Measurements from ENCODE around the gene ENTREP3.
"Not testable (repeated sequence)": the region's sequence is repeated elsewhere in the genome, so short reads cannot be mapped to it uniquely, and the experiment has no call there.

The ENTREP3 gene

GRCh38 chr1:155250246-155250632 lies 5.0 kb downstream of the ENTREP3 start:
- DNase-seq, result no peak

DNA sequence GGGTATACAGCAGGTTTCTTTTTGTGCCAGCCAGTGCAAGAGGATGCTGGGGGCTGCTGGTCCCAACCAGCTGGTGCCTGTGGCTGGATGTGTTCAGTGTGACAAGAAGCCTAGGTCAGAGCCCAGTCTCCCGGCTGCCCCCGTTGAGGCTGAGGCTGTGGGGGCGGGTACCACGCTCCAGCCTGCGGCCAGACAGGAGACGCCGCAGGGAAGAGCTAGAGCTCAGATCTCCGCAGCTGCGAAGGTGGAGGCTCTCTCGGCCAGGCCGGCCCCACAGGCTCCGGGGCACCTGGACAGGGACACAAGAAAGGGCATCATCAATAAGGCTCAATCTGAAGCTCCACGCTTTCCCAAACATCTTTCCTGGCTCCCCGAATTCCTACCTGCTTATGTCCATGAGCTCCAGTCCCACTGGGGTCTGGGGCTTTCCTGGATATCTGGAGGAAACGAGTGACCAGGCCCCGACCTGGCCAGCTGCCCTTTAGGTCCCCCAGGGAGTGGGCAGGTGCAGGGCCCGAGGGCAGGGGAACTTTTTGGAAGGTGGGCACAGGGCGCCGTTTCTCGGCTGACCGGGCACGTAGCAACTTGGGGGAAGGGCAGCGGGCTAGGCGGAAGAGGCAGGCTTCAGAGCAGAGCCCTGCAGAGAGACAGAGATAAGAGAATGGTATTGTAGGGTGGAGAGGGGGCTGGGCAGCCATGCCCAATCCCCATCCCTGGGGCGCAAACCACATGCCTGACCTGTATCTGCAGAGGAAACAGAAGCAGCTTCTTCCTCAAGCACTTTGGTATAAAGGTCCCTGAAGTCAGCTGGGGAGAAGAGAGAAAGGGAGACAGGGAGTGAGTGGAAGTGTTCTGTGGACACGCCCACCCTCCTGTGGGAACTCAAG lies 7.4 kb downstream of the ENTREP3 start:
- DNase-seq, result no peak

GRCh38 chr1:155246796-155247195 lies 8.5 kb downstream of the ENTREP3 start:
- DNase-seq, result not testable (repeated sequence)

- DNase-seq, result no peak
Measured at GRCh38 chr1:155245163-155245524, 10.1 kb downstream of the ENTREP3 start.

DNA sequence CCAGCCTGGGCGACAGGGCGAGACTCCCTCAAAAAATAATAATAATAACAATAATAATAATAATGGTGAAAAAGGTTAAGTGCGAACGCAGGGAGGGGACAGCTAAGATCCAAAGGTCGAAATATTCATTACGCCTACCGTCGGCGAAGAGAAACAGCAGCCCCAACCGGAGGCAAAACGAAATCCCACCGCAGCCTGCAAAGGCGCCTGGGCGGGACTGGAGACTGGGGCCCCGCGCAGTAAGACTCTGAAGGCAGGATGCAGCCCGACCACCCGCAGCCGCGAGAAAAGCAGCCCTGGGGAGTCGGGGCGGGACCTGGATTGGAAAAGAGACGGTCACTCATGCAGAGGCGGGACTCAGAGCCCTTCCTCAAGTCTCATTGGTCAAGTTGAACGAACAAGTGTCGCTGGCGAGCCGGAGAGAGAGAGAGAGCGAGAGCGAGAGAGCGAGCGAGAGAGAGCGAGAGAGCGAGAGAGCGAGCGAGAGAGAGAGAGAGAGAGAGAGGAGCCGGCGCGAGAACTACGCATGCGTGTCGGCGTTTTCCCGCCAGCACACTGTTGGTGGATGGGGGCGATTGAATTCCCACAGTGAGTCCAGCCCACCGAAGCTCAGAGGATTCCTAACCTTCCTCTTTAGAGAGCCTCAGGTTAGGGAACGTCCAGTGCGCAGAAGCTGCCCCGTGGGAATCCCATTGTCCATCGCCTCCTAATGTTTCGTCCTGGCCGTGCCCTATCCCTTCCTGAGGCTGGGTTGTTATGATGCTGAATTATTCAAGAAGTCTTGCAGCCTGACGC lies 10.7 kb downstream of the ENTREP3 start:
- DNase-seq, result peak; percentile 100

GRCh38 chr1:155242805-155243358 lies 12.4 kb downstream of the ENTREP3 start:
- DNase-seq, result no peak

GRCh38 chr1:155241841-155242264 lies 13.4 kb downstream of the ENTREP3 start:
- DNase-seq, result no peak

DNA sequence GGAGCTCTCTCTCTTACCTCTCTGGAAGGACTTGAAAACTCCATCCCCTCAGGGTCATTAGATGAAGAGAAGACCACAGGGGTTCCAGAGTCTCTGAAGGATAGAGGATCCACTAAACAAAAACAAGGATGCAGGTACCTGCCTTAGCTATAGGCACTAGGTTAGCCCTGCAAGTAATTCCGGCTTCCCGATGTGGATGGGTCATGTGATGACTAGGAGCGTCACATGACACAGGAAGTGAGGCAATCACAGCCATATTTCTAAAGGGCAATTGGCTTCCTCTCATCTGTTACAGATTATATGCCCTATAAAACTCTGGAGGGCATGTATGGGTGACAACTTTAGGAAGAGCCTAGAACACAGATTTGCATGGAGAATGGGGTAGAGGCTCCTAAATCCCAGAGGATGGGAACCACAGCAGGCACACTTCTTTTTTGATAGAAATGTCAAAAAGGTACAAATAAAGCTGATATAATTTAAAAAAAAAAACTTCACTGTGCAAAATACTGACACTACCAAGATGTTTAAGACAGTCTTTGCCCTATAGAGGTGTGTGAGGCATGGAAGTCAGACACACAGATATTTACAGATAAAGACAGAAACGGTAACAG lies 14.1 kb downstream of the ENTREP3 start:
- peak; percentile 92 for DNase-seq

DNA sequence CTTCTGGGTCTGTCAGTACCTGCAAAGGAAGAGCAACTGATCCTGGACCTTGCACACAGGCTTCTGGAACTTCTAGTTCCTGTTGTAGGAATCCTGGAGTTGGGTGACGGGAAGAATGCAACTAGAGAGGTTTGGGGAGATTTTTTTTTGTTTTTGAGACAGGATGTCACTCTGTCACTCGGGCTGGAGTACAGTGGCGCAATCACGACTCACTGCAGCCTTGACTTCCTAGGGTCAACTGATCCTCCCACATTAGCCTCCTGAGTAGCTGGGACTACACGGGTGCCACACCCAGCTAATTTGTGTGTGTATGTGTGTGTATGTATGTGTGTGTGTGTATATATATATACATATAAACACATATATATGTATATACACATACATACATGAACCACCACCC lies 18.8 kb downstream of the ENTREP3 start:
- no peak for DNase-seq

- not testable (repeated sequence) for DNase-seq
Measured at GRCh38 chr1:155235375-155235774, 19.9 kb downstream of the ENTREP3 start.

DNA sequence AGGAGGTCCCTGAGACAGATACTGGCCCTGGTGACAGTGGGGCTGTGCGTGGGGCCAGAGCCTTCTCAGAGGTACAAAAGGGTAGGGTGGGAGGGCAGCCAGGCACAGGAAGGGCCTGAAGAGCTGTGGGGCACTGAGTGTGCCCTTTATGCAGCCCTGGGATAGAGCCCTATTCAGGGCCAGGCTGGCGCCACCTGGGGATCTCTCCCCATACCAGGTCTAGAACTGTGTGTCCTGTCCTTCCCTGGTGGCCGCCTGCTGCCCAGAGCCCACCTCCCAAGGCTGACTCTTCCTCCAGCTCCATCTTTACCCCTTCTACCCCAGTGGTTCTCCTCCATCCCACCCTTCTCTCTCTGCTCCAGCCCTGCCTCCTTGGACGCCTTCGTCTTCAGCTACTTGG lies 21.8 kb downstream of the ENTREP3 start:
- not testable (repeated sequence) for DNase-seq

DNA sequence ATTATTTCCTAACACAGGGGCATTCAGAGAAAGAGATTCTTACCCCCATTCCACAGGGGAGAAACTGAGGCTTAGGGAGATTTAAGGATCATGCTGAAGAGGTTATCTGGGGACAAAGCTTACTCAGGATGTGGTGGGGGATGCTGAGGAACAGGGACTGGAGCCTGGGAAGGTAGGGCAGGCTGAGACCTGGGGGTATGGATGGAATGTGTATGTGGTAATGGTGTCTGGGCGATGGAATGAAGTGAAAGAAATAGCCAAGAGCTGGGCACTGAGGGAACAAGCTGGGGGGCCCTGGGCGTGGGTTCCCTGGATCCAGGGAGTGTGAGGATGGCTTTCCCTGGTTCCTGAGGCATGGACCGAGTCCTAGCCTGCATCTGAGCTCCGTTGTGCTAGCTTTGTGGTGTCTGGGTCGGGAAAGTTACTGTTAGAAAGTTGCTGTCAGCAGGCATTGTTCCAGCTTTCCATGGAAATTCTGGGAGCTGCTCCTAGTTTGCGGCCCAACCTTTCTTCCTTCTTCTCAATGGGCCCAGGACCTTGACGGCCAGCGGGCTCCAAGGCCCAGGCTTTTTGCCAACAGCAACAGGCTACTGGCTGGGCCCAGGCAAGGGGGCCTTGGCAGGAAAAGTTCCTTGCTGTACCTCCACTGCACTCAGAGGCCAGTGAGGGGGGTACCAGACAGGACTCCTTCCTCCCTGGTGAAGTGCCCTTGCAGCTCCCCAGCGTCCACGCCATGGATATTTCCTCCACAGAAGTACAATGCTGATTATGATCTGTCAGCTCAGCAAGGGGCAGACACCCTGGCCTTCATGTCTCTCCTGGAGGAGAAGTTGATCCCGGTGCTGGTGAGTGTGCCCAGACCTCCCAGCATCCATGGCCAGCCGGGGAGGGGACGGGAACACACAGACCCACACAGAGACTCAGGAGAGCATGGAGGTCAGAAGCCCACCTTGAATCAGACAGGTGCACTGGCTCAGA lies 23.0 kb downstream of the ENTREP3 start:
- not testable (repeated sequence) for DNase-seq

GRCh38 chr1:155231302-155231701 lies 24.0 kb downstream of the ENTREP3 start:
- not testable (repeated sequence) for DNase-seq

GRCh38 chr1:155228096-155228427 lies 27.2 kb downstream of the ENTREP3 start:
- no peak for DNase-seq

DNA sequence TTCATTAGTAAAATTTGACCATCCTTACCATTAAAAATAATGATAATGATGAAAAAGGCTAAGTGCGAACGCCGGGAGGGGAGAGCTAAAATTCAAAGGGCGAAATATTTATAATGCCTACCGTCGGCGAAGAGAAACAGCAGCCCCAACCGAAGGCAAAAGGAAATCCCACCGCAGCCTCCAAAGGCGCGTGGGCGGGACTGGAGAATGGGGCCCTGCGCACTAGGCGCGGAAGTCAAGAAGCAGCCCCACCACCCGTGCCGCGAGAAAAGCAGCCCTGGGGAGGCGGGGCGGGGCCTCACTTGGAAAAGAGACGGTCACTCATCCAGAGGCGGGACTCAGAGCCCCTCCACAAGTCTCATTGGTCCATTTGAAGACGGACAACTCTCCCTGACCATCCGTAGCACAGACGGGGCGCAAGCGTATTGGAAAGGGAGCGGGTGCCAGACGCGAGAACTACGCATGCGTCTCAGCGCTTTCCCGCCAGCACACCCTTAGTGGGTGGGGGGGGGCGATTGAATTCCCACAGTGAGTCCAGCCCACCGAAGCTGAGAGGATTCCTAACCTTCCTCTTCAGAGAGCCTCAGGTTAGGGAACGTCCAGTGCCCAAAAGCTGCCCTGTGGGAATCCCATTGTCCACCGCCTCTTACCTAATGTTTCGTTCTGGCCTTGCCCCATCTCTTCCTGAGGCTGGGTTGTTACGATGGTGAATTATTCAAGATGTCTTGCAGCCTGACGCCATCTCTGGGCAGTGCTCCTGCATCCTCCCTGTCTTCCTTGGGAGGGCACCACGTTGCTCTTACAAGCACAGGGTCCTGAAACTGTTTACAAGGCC lies 27.8 kb downstream of the ENTREP3 start:
- peak; percentile 100 for DNase-seq

GRCh38 chr1:155226910-155227260 lies 28.4 kb downstream of the ENTREP3 start:
- DNase-seq, result peak; percentile 83

DNA sequence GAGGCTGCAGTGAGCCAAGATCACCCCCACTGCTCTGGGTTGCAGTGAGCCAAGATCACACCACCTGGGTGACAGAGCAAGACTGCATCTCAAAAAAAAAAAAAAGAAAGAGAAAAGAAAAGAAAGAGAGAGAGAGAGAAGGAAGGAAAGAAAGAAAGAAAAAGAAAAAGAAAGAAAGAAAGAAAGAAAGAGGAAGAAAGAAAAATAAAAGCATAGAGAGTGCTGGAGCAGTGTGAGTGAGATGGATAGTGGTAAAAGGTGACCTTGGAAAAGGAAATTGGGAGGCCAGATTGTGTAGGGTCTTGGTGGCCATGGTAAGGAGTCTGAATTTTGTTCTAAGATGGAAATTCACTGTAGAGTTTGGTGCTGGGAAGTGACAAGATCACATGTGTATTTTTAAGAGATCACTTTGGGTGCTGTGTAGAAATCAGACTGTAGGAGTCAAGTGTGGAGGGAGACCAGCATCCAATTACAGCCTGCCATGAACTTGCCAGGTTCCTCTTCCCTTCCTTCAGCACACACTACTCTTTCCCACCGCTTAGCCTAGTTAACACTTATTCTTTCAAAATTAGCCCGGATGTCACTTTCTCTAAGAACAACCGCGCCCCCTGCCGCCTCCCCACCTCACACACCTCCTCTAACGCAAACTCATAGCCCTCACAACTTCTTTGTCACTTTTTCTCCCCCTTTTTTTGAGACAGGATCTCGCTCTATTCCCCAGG lies 28.9 kb downstream of the ENTREP3 start:
- DNase-seq, result peak; percentile 83

DNA sequence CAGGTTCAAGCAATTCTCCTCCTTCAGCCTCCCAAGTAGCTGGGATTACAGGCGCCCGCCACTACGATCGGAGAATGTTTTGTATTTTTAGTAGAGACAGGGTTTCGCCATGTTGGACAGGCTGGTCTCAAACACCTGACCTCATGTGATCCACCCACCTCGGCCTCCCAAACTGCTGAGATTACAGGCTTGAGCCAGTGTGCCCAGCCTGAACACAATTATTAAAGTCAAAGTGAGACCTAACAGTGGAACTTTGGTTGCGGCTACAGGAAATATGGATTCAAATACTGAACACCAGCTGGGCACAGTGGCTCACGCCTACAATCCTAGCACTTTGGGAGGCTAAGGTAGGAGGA lies 29.9 kb downstream of the ENTREP3 start:
- not testable (repeated sequence) for DNase-seq

GRCh38 chr1:155223047-155223446 lies 32.2 kb downstream of the ENTREP3 start:
- DNase-seq, result no peak

DNA sequence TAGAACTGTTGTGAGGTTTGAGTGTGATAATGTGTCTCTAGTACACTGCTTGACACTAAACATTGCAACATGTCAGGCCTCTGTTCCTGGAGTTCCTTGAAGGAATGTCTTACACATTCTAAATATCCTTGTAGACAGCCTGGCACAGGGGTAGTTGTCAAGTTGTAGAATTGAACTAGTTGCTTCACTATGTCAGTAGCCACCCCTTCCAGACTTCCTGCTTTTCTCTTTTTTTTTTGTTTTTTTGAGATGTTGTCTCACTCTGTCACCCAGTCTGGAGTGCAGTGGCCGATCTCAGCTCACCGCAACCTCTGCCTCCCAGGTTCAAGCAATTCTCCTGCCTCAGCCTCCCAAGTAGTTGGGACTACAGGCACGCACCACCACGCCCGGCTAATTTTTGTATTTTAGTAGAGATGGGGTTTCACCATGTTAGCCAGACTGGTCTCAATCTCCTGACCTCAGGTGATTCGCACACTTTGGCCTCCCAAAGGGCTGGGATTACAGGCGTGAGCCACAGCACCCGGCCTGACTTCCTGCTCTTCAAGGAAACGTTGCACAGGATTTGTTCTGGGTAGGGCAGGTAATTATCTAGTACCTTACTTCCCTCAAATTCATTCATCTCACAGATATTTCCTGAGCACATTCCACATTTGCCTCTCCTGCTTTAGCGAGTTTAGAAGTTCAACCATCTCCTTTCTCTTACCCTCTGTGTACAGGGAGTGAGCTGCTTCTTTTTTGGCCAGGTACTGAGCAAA lies 34.9 kb downstream of the ENTREP3 start:
- DNase-seq, result not testable (repeated sequence)
